ENCODE measurements around the gene TRMT13.

DNA sequence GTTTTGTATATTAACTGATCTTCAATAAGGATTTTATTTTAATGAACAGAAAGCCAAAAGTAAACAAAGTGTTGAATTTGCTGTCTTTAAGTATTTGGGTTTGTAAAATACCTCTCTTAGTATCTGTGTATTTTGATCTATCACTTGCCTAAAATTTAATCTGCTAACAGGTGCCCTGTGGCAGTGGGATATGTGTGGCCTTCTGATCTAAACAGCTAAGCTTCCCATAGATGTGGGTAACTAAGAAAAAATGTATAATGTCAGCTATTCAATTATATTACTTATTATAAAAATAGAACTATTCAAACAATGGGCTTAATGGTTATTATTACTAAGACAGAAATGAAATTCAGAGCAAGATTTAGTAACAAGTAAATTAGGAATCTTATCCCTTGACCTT, 29.9 kb downstream of the TRMT13 start:
- TF ChIP-seq, protein P1, sequence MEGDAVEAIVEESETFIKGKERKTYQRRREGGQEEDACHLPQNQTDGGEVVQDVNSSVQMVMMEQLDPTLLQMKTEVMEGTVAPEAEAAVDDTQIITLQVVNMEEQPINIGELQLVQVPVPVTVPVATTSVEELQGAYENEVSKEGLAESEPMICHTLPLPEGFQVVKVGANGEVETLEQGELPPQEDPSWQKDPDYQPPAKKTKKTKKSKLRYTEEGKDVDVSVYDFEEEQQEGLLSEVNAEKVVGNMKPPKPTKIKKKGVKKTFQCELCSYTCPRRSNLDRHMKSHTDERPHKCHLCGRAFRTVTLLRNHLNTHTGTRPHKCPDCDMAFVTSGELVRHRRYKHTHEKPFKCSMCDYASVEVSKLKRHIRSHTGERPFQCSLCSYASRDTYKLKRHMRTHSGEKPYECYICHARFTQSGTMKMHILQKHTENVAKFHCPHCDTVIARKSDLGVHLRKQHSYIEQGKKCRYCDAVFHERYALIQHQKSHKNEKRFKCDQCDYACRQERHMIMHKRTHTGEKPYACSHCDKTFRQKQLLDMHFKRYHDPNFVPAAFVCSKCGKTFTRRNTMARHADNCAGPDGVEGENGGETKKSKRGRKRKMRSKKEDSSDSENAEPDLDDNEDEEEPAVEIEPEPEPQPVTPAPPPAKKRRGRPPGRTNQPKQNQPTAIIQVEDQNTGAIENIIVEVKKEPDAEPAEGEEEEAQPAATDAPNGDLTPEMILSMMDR (IDR thresholded peaks at IDR 0.05): no peak
- no peak for TF ChIP-seq SMC3 (IDR thresholded peaks at IDR 0.05; ENCODE audit: low read depth, low read length)
- TF ChIP-seq POLR2AphosphoS5 (IDR thresholded peaks at IDR 0.05; ENCODE audit: low read depth, low read length): no peak
- TF ChIP-seq FOXJ3 (CRISPR knock-in tag; IDR thresholded peaks at IDR 0.05): no peak
- TF ChIP-seq NFIC (IDR thresholded peaks at IDR 0.05; ENCODE audit: borderline replicate concordance): no peak
